SK-N-SH (cell line): ENCODE results near the gene P2RY11. TPM values are rescaled to one million over a fixed set of nuclear protein-coding genes. Genes with fewer than 3 reads are reported as not detected.

Experiments used
- CTCF ChIA-PET: fragments of 300-600, 350-600 bp; formaldehyde crosslinking; extraction: SDS; loops from one replicate; lab custom pipeline; 2021; lab: Yijun Ruan, JAX
- POLR2A ChIA-PET: fragments of 350-600 bp; sonication (Branson Sonifier 250); formaldehyde crosslinking; extraction: SDS; loops from one replicate; lab custom pipeline; 2020; ENCODE audit warnings: antibody characterized with exemption, inconsistent platforms; lab: Yijun Ruan, JAX
- DNase-seq: peaks from one replicate; pipeline ENCODE4 v3.0.0; 2012
- H2AFZ ChIP-seq: fragments of 200-600 bp; sonication (generic); 2 replicates; pipeline ENCODE4 v1.8.1; 2016; ENCODE audit warnings: antibody characterized with exemption, mild to moderate bottlenecking, low read depth
- H3F3A ChIP-seq: fragments of 200-600 bp; sonication (generic); replicated peaks from 2 replicates; pipeline ENCODE3; 2016; ENCODE audit warnings: antibody characterized with exemption, mild to moderate bottlenecking; ENCODE audit not compliant: insufficient read depth
- H3K27ac ChIP-seq, 2 experiments: fragments of 200-500 bp in 1 of 2; fragments of 200-600 bp in 1 of 2; sonication (Bioruptor generic) in 1 of 2; sonication (generic), shearing (Covaris generic) in 1 of 2; 2 replicates each; pipeline versions ENCODE4 v1.5.1 to v1.6.1; 2014 to 2016; ENCODE audit warnings: low read depth in 2 of 2, inconsistent platforms in 1 of 2, low read length in 1 of 2, mild to moderate bottlenecking in 1 of 2, mixed read lengths in 1 of 2
- H3K27me3 ChIP-seq: fragments of 200-600 bp; sonication (generic), shearing (Covaris generic); 2 replicates; pipeline ENCODE4 v1.6.1; 2016; ENCODE audit warnings: mixed run types; ENCODE audit not compliant: insufficient read depth
- H3K36me3 ChIP-seq, 2 experiments: fragments of 200-500 bp in 1 of 2; fragments of 200-600 bp in 1 of 2; sonication (Bioruptor generic) in 1 of 2; sonication (generic) in 1 of 2; replicated peaks in 1 of 2; 2 replicates each; pipeline versions ENCODE3 to v1.5.1; 2014 to 2016; ENCODE audit warnings: low read length in 1 of 2, mild to moderate bottlenecking in 1 of 2; ENCODE audit not compliant: insufficient read depth in 2 of 2, control insufficient read depth in 1 of 2
- H3K4me1 ChIP-seq, 2 experiments: fragments of 200-500 bp in 1 of 2; fragments of 200-600 bp in 1 of 2; sonication (Bioruptor generic) in 1 of 2; sonication (generic), shearing (Covaris generic) in 1 of 2; 2 replicates each; pipeline versions ENCODE4 v1.5.1 to v1.6.1; 2014 to 2016; ENCODE audit warnings: low read depth in 1 of 2, low read length in 1 of 2, mixed run types in 1 of 2; ENCODE audit not compliant: insufficient read depth in 2 of 2, control insufficient read depth in 1 of 2
- H3K4me2 ChIP-seq: fragments of 200-600 bp; sonication (generic), shearing (Covaris generic); 2 replicates; pipeline ENCODE4 v1.6.1; 2017; ENCODE audit warnings: mixed run types
- H3K4me3 ChIP-seq, 2 experiments: fragments of 200-500 bp in 1 of 2; fragments of 200-600 bp in 1 of 2; sonication (Bioruptor generic) in 1 of 2; sonication (generic), shearing (Covaris generic) in 1 of 2; 2 replicates each; pipeline versions ENCODE4 v1.5.1 to v1.8.1; 2014 to 2016; ENCODE audit warnings: low read depth in 2 of 2, inconsistent platforms in 1 of 2, low read length in 1 of 2, mild to moderate bottlenecking in 1 of 2, mixed read lengths in 1 of 2, moderate library complexity in 1 of 2
- H3K79me2 ChIP-seq: fragments of 200-600 bp; sonication (generic); 2 replicates; pipeline ENCODE4 v1.8.1; 2017; ENCODE audit warnings: mild to moderate bottlenecking; ENCODE audit not compliant: insufficient read depth
- H3K9ac ChIP-seq: fragments of 200-600 bp; sonication (generic); 2 replicates; pipeline ENCODE4 v1.6.1; 2017; ENCODE audit warnings: mixed run types
- H3K9me2 ChIP-seq: fragments of 200-600 bp; sonication (generic); 2 replicates; pipeline ENCODE4 v1.6.1; 2017; ENCODE audit warnings: mixed run types
- H3K9me3 ChIP-seq: fragments of 200-600 bp; sonication (generic); 2 replicates; pipeline ENCODE4 v1.6.1; 2017; ENCODE audit warnings: mixed run types, mild to moderate bottlenecking, moderate library complexity
- H4K20me1 ChIP-seq: fragments of 200-600 bp; sonication (generic); 2 replicates; pipeline ENCODE4 v1.6.1; 2017; ENCODE audit warnings: mild to moderate bottlenecking, mixed run types; ENCODE audit not compliant: insufficient read depth
- ELF1 ChIP-seq: IDR thresholded peaks from 2 replicates; pipeline ENCODE4 v1.4.0; 2012
- JUND ChIP-seq: IDR thresholded peaks from 2 replicates; pipeline ENCODE4 v1.4.0; 2012
- NFIC ChIP-seq: IDR thresholded peaks from 2 replicates; pipeline ENCODE4 v1.4.0; 2012; ENCODE audit warnings: borderline replicate concordance
- NRF1 ChIP-seq: IDR thresholded peaks from 2 replicates; pipeline ENCODE4 v1.6.1; 2012; ENCODE audit warnings: low read depth, mild to moderate bottlenecking, low read length
- POLR2AphosphoS5 ChIP-seq: IDR thresholded peaks from 2 replicates; pipeline ENCODE4 v1.6.1; 2012; ENCODE audit warnings: low read depth, low read length
- RAD21 ChIP-seq: IDR thresholded peaks from 2 replicates; pipeline ENCODE4 v1.6.1; 2012; ENCODE audit warnings: mild to moderate bottlenecking, low read length
- RCOR1 ChIP-seq: fragments of 150-350 bp; IDR thresholded peaks from 2 replicates; pipeline ENCODE4 v1.6.1; 2017; ENCODE audit warnings: antibody characterized with exemption, low read length
- RXRA ChIP-seq: IDR thresholded peaks from 2 replicates; pipeline ENCODE4 v1.4.0; 2012; ENCODE audit warnings: low read depth, mild to moderate bottlenecking, borderline replicate concordance
- SIN3A ChIP-seq: IDR thresholded peaks from 2 replicates; pipeline ENCODE4 v1.6.1; 2012; ENCODE audit warnings: low read depth, mild to moderate bottlenecking, low read length, moderate library complexity, borderline replicate concordance
- SMC3 ChIP-seq: IDR thresholded peaks from 2 replicates; pipeline ENCODE4 v1.6.1; 2012; ENCODE audit warnings: low read depth, low read length, improper control_type of control experiment
- TEAD4 ChIP-seq: IDR thresholded peaks from 2 replicates; pipeline ENCODE4 v1.4.0; 2012; ENCODE audit warnings: mild to moderate bottlenecking, borderline replicate concordance; ENCODE audit not compliant: insufficient read depth
- YY1 ChIP-seq: IDR thresholded peaks from 2 replicates; pipeline ENCODE4 v1.4.0; 2012; ENCODE audit warnings: low read depth, mild to moderate bottlenecking
- WGBS: methylation state at CpG from one replicate; pipeline ENCODE4 v1.1.6; 2017; ENCODE audit warnings: low lambda C conversion rate; 5-methylcytosine and 5-hydroxymethylcytosine counted together
- polyA plus RNA-seq, 3 experiments: library from polyadenylated mRNA; depleted of rRNA; stranded (reverse); fragments of >200 nt; gene quantifications; 2 replicates each; pipeline ENCODE4 v1.2.3, GENCODE V29; 2012
- TF ChIP-seq, protein P1 (sequence below): fragments of 200-600 bp; sonication (generic); IDR thresholded peaks from 2 replicates; pipeline ENCODE4 v1.6.1; 2017; ENCODE audit warnings: antibody characterized with exemption, mild to moderate bottlenecking, moderate library complexity
- TF ChIP-seq, protein P2 (sequence below): IDR thresholded peaks from 2 replicates; pipeline ENCODE4; 2012

Gene P2RY11
- polyA plus RNA-seq, 1 of the 3 experiments (the other 2 are of a cell fraction): 6.8 TPM

DNA sequence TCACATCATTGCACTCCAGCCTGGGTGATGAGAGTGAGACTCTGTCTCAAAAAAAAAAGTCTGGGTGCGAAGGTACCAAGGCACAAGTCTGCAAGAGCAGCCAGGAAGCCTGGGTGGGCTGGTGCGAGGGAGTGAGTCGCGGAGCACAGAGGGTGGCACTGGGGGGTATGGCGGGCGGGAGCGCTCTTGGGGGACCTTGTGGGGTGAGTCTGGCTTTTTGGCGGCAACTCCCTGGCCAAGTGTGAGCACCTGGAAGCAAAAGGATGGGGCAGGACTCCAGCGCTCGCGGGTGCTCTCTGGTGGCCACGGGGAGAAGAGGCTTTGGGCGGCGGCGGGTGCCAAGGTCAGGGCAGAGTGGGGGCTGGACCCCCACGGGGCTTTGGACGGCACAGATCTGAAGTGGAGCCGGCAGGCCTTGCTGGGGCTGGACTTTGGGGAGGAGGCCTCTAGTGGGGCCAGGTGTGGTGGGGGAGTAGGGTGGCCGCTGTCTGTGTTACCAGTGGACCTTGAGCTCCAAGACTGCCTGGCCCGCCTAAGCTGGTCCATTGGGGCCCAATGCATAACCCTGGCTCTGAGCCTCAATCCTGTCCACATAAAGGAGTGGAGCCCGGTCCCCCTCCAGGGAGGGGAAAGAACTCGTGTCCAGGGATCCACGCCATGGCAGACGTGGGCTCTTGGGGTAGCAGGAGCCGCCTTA, 1.6 kb downstream of the P2RY11 start:
- Histone ChIP-seq H4K20me1 (peaks cover 11% of the 10 kb centered on the region; the same call in 1 of the 2 replicates), H3K4me2 (no peak overlapping the region), H3K9me2 (no peaks in the 10 kb centered on the region), H3K9me3 (no peaks in the 10 kb centered on the region), H3K4me1 (peaks cover 0 to 5% of the 10 kb centered on the region in 2 experiments; a peak in 1 of 4 replicates), H3F3A (peaks cover 28% of the 10 kb centered on the region)
- ChIA-PET CTCF (interaction anchor here (1.2 to 2.1 kb wide), 3 partner anchors 14 to 182 kb away, joined by 3 to 11 read pairs (median 5); no protein-coding TSS in a partner anchor), POLR2A (interaction anchor here (1.2 to 1.9 kb wide), 4 partner anchors 9 to 182 kb away, joined by 3 to 11 read pairs (median 5); no protein-coding TSS in a partner anchor)
- peak; percentile 75 for DNase-seq
- 63% methylated on average over 22 of the region's 25 CpGs for WGBS
- TF ChIP-seq SMC3 (0 out of 2 replicates have a peak, but pooled peaks have one; percentile 13), RXRA (no peak), RAD21 (0 out of 2 replicates have a peak, but pooled peaks have one; percentile 15), TEAD4 (no peak), SIN3A (peak; percentile 8; the same call in 1 of the 2 replicates), RCOR1 (no peak), ELF1 (no peak), JUND (0 out of 2 replicates have a peak, but pooled peaks have one; percentile 12)
- TF ChIP-seq, protein P1, sequence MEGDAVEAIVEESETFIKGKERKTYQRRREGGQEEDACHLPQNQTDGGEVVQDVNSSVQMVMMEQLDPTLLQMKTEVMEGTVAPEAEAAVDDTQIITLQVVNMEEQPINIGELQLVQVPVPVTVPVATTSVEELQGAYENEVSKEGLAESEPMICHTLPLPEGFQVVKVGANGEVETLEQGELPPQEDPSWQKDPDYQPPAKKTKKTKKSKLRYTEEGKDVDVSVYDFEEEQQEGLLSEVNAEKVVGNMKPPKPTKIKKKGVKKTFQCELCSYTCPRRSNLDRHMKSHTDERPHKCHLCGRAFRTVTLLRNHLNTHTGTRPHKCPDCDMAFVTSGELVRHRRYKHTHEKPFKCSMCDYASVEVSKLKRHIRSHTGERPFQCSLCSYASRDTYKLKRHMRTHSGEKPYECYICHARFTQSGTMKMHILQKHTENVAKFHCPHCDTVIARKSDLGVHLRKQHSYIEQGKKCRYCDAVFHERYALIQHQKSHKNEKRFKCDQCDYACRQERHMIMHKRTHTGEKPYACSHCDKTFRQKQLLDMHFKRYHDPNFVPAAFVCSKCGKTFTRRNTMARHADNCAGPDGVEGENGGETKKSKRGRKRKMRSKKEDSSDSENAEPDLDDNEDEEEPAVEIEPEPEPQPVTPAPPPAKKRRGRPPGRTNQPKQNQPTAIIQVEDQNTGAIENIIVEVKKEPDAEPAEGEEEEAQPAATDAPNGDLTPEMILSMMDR: peak; percentile 52
- TF ChIP-seq, protein P2, sequence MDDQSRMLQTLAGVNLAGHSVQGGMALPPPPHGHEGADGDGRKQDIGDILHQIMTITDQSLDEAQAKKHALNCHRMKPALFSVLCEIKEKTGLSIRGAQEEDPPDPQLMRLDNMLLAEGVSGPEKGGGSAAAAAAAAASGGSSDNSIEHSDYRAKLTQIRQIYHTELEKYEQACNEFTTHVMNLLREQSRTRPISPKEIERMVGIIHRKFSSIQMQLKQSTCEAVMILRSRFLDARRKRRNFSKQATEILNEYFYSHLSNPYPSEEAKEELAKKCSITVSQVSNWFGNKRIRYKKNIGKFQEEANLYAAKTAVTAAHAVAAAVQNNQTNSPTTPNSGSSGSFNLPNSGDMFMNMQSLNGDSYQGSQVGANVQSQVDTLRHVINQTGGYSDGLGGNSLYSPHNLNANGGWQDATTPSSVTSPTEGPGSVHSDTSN: peak; percentile 11; the same call in 1 of the 2 replicates
- TF ChIP-seq, all 33 proteins: peak for 6
- Histone ChIP-seq H3K36me3 (peaks cover 31 to 59% of the 10 kb centered on the region in 2 experiments), H3K9ac (no peak overlapping the region), H3K27me3 (no peaks in the 10 kb centered on the region), H3K4me3 (no peak overlapping the region; a peak in 1 of 4 replicates), H2AFZ (no peak overlapping the region), H3K27ac (no peak overlapping the region; a peak in 1 of 4 replicates), H3K79me2 (peaks cover 20% of the 10 kb centered on the region)

DNA sequence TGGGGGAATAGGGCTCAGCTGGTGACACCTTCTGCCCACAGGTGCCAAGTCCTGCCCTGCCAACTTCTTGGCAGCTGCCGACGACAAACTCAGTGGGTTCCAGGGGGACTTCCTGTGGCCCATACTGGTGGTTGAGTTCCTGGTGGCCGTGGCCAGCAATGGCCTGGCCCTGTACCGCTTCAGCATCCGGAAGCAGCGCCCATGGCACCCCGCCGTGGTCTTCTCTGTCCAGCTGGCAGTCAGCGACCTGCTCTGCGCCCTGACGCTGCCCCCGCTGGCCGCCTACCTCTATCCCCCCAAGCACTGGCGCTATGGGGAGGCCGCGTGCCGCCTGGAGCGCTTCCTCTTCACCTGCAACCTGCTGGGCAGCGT, 2.1 kb downstream of the P2RY11 start:
- Histone ChIP-seq H3F3A (peaks cover 28% of the 10 kb centered on the region), H3K36me3 (peaks cover 31 to 60% of the 10 kb centered on the region in 2 experiments), H3K4me1 (peaks cover 0 to 7% of the 10 kb centered on the region in 2 experiments; a peak in 1 of 4 replicates), H3K9me3 (no peaks in the 10 kb centered on the region), H3K27ac (peak overlapping the region in 1 of 2 experiments; percentile 5; a peak in 1 of 4 replicates), H3K27me3 (no peaks in the 10 kb centered on the region), H3K9me2 (no peaks in the 10 kb centered on the region), H2AFZ (no peak overlapping the region), H3K4me3 (no peak overlapping the region), H3K79me2 (peaks cover 20% of the 10 kb centered on the region), H3K9ac (no peak overlapping the region), H4K20me1 (peaks cover 11% of the 10 kb centered on the region; the same call in 1 of the 2 replicates), H3K4me2 (no peak overlapping the region)
- peak; percentile 47 for DNase-seq
- POLR2A ChIA-PET: interaction anchor here (1.0 to 4.5 kb wide), 6 partner anchors 6 to 183 kb away, joined by 3 to 35 read pairs (median 6); partner anchors contain the start of gene PPAN
- CTCF ChIA-PET: interaction anchor here (1.1 to 2.1 kb wide), 4 partner anchors 14 to 183 kb away, joined by 3 to 11 read pairs (median 4); no protein-coding TSS in a partner anchor
- 89% methylated on average over 8 of the region's 19 CpGs for WGBS
- TF ChIP-seq POLR2AphosphoS5 (no peak), TEAD4 (no peak), RAD21 (no peak), YY1 (no peak), NRF1 (no peak), NFIC (no peak; the same call in 1 of the 2 replicates)
- TF ChIP-seq, protein P2: no peak
- TF ChIP-seq, protein P1: no peak
